Thoracic aorta (tissue), 2 donors: ENCODE measurements around the gene CASQ2. TPM values are rescaled to one million over a fixed set of nuclear protein-coding genes. Genes with fewer than 3 reads are reported as not detected.

Experiments used
- ATAC-seq: fragments of 150-250 bp; one replicate; pipeline ENCODE4 v1.8.0; 2017; ENCODE audit warnings: low read depth; ENCODE audit not compliant: insufficient number of reproducible peaks, low FRiP score
- DNase-seq: peaks from one replicate; pipeline ENCODE4 v3.0.0-alpha.2; 2020; ENCODE audit warnings: low spot score
- H3K27ac ChIP-seq, 2 donors: fragments of 200-600 bp; sonication (generic); 1 replicate in 1 of 2; 2 replicates in 1 of 2; pipeline ENCODE4 v1.5.1; 2016; ENCODE audit warnings: mild to moderate bottlenecking in 2 of 2, moderate library complexity in 2 of 2
- H3K27me3 ChIP-seq: fragments of 200-600 bp; sonication (generic); replicated peaks from 2 replicates; pipeline ENCODE4 v1.6.0; 2016; ENCODE audit warnings: mild to moderate bottlenecking; ENCODE audit not compliant: insufficient read depth
- H3K36me3 ChIP-seq: fragments of 200-600 bp; sonication (generic); one replicate; pipeline ENCODE4 v1.5.1; 2016
- H3K4me1 ChIP-seq, 2 donors: fragments of 200-600 bp; sonication (generic); 1 replicate in 1 of 2; 2 replicates in 1 of 2; pipeline versions ENCODE4 v1.5.1 to v1.6.0; 2016; ENCODE audit warnings: low read depth in 2 of 2, mild to moderate bottlenecking in 1 of 2; ENCODE audit not compliant: control insufficient read depth in 1 of 2
- H3K4me3 ChIP-seq: fragments of 200-600 bp; sonication (generic); 2 replicates; pipeline ENCODE4 v1.5.1; 2016; ENCODE audit warnings: mild to moderate bottlenecking
- H3K9me3 ChIP-seq: fragments of 200-600 bp; sonication (generic); 2 replicates; pipeline ENCODE4 v1.5.1; 2016
- total RNA-seq, 2 donors: library from RNA; depleted of rRNA; stranded (reverse); fragments of >200 nt; gene quantifications; one replicate each; pipeline versions ENCODE4 v1.1.0 to v1.2.3, GENCODE V29; 2016
- TF ChIP-seq, protein P1 (sequence below): fragments of 200-600 bp; sonication (generic); IDR thresholded peaks from one replicate; pipeline ENCODE4 v1.5.1; 2019; ENCODE audit warnings: antibody characterized with exemption

Gene CASQ2
- total RNA-seq, 2 donors from 2014 or later = 6.6 to 12.5 TPM

DNA sequence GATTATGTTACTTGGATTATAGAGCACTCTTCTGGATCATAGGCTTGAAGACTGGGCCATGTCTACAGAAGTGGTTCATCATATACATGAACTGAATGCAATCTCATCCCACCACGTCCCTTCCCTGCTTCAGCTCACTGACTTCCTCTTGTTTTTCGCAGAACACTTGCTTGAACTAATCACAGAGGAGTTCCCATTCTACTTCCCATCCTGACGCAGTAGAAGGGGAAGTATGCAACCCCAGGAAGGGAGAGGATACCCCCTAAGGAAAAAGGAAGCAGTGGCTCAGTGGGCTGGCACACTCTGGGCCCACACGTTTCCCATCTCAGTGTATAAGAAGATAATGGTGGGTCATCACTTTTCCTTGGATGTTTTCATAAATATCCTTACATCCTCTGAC, 36.2 kb downstream of the CASQ2 start:
- peaks cover 5 to 10% of the 10 kb centered on the region in 2 donors for H3K4me1 ChIP-seq
- H3K36me3 ChIP-seq = no peaks in the 10 kb centered on the region
- TF ChIP-seq, protein P1, sequence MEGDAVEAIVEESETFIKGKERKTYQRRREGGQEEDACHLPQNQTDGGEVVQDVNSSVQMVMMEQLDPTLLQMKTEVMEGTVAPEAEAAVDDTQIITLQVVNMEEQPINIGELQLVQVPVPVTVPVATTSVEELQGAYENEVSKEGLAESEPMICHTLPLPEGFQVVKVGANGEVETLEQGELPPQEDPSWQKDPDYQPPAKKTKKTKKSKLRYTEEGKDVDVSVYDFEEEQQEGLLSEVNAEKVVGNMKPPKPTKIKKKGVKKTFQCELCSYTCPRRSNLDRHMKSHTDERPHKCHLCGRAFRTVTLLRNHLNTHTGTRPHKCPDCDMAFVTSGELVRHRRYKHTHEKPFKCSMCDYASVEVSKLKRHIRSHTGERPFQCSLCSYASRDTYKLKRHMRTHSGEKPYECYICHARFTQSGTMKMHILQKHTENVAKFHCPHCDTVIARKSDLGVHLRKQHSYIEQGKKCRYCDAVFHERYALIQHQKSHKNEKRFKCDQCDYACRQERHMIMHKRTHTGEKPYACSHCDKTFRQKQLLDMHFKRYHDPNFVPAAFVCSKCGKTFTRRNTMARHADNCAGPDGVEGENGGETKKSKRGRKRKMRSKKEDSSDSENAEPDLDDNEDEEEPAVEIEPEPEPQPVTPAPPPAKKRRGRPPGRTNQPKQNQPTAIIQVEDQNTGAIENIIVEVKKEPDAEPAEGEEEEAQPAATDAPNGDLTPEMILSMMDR = no peak
- H3K27me3 ChIP-seq = no peaks in the 10 kb centered on the region
- no peak for DNase-seq
- H3K9me3 ChIP-seq = no peaks in the 10 kb centered on the region
- ATAC-seq = no peak
- H3K4me3 ChIP-seq = no peak overlapping the region
- no peak overlapping the region for H3K27ac ChIP-seq

DNA sequence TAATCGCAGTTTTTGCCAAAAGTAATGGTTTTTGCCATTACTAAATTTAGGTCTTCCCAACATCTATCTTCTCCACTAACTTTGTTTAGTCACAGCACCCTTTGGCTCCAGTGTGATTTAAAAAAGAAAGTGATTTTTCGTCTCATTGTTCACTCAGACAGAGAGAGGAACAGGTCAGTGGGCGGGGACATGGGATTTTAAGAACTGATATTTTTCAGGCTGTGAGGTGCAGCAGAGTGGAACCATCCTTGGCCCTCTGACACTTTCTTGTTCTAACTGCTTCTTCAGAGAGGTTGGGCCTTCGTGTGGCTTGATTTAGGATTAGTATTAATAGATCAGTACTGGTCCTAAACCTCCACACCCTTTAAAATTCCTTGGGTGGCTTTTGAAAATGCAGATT, 38.8 kb downstream of the CASQ2 start:
- Histone ChIP-seq H3K27me3 (no peaks in the 10 kb centered on the region), H3K36me3 (no peaks in the 10 kb centered on the region), H3K4me1 (peaks cover 5 to 11% of the 10 kb centered on the region in 2 donors), H3K27ac (no peak overlapping the region), H3K4me3 (no peak overlapping the region), H3K9me3 (no peaks in the 10 kb centered on the region)
- TF ChIP-seq, protein P1 = no peak
- ATAC-seq = no peak
- DNase-seq = no peak

DNA sequence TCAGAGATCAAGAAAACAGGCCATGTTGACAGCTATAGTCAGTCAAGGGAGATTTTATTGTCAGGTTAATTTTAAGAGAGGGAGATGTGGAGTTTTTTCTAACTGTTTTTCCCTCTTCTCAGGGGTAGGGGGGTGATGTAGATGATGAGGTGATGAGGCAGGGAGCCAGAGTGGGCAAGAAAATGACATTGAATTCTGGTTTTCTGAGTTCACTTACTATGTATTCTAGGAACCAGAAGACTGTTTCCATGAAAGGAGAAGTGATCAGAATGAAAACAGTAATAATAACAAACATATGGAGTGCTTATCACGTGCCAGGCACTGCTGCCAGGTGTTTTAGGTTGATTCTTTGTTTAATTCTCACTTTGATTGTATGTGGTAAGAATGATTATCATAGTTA, 40.2 kb downstream of the CASQ2 start:
- no peaks in the 10 kb centered on the region for H3K9me3 ChIP-seq
- H3K27me3 ChIP-seq = no peaks in the 10 kb centered on the region
- ATAC-seq = no peak
- TF ChIP-seq, protein P1 = no peak
- no peak overlapping the region for H3K4me3 ChIP-seq
- H3K36me3 ChIP-seq = no peaks in the 10 kb centered on the region
- peaks cover 5 to 11% of the 10 kb centered on the region in 2 donors for H3K4me1 ChIP-seq
- H3K27ac ChIP-seq = peak overlapping the region in 1 of 2 donors; percentile 35
- DNase-seq = no peak

- Histone ChIP-seq H3K4me3 (no peak overlapping the region), H3K9me3 (no peaks in the 10 kb centered on the region), H3K27me3 (no peaks in the 10 kb centered on the region), H3K27ac (peak overlapping the region; percentile 11 to 35), H3K36me3 (no peaks in the 10 kb centered on the region), H3K4me1 (peaks cover 5 to 11% of the 10 kb centered on the region in 2 donors)
- DNase-seq = no peak
- TF ChIP-seq, protein P1 = no peak
- ATAC-seq = peak; percentile 66
These were observed 40.7 kb downstream of the CASQ2 start for GRCh38 chr1:115727706-115728249.

DNA sequence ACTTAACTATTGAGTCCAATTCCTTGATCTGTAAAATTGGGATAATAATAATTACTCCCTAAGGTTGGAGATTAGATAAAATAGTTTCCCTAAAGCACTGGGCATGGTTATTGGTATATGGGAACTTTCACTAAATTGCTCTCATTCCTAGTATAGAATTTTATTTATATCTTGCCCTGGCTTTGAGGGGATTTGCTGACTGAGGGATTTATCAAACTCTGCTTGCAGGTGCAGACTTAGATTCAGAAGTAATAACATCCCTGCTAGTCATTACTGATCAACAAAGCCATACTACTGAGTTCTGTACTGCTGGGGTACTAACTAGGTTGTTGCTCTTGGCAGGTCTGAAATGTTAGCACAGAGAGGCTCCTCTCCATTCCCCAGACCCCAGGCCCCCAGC, 41.9 kb downstream of the CASQ2 start:
- no peaks in the 10 kb centered on the region for H3K36me3 ChIP-seq
- H3K27me3 ChIP-seq = no peaks in the 10 kb centered on the region
- no peak overlapping the region for H3K4me3 ChIP-seq
- ATAC-seq = no peak
- H3K4me1 ChIP-seq = peaks cover 5 to 11% of the 10 kb centered on the region in 2 donors
- H3K27ac ChIP-seq = no peak overlapping the region
- TF ChIP-seq, protein P1 = no peak
- no peak for DNase-seq
- no peaks in the 10 kb centered on the region for H3K9me3 ChIP-seq
